OCI-M2 (cell line): ENCODE measurements around the gene FOXF2.

Experiments used
- DNase-seq: peaks from one replicate; lab custom pipeline; 2025; ENCODE audit not compliant: unreplicated experiment; lab: John Stamatoyannopoulos, UW

FOXF2 gene

DNA sequence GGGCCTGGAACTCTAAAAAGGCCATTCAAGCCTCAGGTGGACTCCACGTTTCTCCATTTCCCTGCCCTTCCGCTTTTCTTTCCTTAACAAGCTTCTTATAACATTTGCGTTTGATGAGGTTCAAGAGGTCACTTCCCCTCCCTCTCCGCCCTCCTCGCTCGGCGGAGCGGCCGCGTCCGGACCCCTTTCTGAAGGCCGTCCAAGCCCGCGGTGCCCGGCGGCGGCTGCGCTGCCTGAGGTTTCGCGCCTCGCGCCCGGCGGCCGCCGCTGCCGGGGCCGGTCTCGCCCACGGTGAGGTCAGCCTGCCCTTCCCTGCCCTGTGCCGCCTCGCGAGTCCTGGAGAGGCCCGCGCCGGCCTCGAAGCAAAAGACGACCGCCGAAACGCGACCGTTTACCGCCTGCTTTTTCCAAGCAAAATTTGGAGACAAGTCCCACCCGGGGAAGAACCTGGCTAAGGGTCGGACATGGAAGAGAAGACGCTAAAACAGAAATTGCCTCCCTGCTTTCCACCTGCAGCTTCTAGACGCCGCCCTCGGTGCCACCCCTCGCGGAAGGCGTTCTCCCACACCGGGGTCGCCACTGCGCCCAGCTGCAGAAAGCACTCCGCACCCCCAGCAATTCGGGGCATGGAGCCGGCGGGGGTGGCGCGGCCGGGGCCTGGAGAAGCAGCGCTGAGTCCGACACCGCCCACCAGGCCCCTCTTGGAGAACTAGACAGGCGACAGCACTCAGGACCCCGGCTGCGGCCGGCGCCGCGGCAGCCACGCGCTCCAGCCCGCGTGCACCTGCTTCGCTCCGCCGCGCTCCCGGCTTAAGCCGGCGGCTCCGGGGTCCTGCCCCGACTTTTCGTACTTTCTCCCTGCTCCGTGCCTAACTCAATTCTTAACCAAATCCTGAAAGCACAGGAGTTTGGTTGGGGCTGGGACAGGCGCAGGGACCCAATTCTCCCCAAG, 11.0 kb upstream of the FOXF2 start:
- no peak for DNase-seq

DNA sequence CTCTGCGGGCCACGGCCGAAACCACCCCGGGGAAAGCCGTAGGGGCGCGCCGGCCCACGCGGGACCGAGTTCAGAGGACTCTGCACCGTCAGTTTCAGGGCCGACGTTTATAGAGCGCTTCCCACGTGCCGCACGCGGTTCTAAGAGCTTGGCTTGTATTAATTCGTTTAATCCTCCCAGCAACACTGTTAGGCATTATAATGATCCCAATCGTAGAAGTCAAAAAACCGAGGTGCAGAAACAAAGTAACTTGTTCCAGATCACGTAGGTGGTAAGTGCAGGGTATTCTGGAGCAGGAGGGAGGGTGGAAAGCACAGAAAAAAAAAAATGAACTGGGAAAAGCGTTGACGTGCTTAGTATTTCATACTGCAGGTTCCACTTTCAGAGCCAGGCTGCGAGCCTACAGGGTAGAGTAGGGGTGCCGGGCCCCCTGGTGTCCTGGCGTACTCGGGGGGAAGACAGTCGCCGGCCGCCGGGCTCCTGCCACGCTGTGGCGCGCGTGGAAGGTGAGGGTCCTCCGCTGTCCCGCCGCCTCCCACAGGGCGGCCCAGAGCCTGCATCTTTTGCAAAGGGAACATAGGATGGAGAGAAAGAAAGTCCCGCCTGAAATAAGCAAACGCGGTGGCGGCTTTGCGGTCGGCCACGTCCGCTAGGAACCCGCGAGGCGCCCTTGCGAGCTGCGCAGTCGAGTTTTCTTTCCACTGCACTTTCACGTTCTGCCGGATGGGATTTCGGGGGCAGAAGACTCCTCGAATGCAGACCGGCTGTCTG, 10.2 kb upstream of the FOXF2 start:
- DNase-seq: no peak

DNA sequence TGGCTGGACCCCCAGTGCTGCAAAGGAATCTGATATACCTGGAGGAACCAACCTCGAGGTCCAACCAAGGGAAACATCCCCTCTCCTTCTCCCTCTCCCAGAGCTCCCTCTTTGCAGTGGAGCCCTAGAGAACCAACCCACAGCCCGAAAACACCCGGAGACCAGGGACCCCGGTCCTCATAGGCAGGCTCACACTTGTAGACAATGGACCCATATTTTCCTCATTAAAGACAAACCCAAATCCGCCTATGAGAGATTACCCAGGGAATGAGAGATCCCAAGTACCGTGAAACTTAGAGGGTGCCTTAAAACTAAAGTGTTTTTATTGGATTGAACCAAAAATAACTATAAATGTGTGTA, 9.6 kb upstream of the FOXF2 start:
- DNase-seq: no peak

DNA sequence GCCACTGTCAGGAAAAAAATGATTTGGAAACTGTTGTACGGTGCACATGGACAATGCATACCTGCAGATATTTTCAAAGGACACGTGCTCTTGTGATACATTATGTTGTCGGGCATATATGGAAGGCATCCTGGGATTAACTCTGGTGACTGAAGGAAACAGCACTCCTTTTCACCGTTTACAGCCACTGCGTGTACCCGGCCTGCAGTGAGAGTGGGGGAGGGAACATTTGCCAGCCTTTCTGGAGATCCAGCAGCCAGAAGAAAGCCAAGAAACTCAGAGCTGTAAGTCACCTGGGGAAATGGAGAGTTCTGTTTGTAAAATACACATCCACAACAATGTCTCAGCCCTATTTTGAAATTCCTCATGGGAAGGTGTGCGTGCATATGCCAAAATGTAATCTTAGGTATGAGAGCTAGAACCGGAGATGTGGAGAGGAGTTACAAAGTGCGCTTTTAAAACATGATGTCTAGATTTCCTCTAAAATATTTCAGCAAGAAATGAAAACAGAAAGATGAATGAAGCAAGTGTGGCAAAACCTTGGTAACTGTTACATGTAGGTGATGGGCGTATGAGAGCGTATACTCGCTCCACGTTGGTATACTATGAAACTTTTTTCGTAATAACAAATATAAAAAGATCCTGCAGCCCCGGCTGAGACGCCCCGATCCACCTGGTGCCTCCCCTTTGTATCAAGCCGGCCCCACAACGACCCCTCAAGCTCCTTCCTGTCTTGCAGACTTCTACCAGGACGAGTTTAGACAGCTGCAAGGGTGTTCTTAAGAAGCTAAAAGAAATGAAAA, 8.6 kb upstream of the FOXF2 start:
- no peak for DNase-seq

DNA sequence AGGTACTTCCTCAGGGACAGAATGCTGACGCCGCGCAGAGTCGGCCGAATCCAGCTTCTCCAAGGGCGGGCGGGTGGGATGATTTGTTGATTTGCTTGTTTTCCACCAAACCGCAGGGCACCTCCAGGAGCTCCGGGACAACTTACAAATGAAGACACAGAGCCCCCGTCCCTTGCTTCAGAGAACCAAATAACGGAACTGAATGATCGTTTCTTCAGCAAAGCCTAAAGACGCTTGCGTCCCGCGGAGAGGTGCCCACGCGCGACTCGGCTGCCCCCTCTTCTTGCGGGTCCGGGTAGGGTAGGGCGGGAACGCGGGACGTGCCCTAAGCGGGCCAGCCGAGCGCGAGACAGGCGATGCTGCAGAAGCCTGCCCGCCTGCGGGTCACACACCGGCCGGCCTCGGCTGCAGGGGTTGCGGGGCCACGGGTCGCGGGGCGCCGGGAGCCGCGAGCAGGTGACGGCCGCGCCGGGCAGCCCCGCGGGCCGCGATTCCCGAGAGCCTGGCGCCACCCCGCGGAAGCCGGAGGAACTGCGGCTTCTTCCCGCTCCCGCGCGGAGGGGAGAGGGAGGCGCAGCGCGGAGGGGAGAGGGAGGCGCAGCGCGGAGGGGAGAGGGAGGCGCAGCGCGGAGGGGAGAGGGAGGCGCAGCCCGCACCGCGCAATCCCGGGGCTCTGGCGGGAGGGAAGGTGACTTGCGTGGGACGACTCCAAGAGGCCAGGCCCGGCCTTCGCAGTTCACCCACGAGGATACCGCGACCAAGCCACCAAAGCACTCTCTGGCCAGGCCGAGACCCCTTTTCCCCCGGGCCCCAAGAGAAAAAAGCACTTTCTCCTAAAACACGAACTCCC, 7.7 kb upstream of the FOXF2 start:
- no peak for DNase-seq

DNA sequence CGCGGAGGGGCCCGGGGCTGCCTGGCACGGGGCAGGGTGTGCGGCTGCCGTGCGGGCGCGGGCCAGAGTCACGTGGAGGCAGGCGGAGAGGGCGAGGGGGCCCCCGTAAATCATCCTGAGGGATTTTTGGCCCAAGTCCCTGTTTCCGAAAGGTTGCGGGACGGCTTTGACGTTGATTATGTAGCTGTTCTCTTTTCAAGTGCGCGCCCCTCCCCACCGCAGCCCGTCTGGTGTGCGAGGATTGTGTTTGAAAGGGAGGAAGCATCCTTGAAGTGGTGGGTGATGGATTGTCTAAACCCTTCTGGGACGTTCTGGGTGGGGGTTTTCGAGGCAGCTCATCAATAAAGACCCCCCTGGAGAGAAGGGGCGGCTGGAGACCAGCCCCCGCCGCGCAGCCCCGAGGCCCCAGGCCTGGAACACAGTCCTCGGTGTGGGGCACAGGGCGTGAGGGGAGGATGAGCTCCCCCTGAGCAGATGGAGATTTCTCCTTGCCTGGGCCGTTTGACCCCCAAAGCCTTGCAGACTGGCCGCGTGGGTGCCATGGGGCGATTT, 7.0 kb upstream of the FOXF2 start:
- no peak for DNase-seq

DNA sequence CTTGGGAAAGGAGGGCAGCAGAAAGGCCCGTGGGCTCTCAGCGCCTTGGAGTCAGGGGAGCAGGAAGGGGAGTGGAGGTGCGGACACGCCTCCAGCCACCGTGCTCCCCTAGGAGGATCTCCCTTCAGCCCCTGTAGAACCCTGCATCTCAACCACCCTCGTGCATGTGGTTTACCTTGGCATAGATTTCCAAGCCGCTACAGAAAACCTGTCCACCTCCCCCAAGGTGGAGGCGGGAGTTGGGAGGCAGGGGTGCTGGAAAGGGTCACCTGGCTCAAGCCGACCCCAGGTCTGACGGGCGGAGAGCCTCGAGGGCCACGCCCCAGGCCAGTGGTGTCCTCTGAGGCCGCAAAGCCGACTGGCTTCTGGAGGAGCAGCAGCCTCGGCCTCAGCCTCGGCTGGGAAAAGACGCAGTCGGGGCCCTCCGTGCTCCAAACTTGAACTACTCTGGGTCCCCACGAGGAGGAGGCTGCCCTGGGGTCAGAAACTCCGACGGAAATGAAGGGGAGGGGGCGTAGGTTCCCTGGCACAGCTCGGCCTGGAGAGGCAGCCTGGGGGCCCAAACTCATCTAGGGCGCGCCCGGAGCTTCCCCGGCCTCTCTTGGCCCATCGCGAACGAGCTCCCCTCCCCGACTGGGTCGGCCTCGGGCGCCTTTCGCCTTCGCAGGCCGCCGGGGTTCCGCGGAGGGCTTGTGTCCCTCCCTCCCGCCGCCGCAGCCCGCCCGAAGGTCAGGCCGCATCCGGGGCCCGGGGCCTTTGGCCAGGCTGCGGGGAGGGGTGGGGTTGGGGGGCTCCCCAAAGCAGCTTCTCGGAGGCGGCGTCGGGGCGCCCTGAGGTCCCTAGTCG, 6.3 kb upstream of the FOXF2 start:
- DNase-seq: no peak

DNA sequence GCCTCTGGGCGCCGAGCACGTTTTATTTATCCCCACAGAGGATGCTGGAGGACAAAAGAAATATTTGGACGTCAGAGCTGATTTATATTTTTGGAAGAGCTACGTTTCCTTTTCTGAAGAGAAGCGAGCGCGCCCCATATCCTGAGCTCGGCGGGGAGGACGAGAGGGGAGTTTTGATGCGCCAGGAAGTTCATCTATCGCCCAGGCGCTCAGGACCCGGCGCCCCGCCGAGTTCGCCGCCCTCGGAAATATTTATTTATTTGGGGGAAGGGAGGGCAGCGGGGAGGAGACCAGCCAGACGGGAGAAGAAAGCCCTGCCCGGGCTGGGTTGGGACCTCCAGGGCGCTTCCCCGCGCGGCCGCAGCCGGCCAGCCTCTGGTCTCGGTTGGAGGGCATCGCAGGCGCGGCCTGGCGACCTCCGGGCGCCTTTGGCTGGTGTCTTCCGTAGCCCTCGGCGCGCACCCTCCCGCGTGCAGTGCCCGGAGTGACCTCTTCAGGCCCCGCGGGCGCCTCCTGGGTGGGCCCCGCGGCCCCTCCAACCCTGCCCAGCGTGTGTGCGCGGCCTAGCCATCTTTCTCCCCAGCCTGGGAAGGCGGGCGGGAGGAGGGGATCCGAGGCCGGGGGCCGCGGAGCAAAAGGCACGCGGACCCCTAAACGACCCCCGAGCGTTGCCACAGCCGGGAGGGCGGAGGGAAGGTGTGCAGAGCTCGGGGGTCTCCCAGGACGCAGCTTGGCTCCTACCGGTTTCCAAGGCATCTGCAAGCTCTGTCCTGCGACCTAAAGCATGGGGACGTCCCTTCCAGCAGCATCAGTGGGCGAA, 5.4 kb upstream of the FOXF2 start:
- no peak for DNase-seq

DNA sequence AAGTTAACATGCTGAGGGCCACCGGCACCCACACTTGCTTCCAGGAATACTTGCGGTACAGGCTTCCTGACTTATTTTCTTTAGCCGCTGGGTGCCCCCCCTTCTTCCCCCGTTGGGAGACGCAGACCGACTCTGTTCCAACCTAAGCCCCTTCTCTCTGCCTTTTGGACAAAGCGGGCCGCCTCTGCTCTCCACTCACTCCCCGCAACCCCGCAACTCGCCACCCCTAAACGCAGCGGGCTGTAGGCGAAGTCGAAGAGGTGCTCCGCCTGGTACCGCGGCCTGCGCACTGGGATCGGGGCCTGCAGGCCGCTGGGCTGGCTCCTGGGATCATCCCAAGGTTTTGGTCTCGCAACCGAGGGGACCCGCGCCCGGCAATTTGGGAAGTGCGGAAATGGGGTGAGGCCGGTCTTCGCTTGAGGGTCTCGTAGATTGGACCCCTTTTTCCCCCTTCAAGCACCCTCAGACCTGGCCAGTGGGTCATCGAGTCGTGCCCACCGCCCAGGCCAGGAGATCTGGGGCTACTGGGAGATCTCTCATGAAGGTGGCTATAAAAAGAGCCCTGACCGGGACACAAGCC, 4.7 kb upstream of the FOXF2 start:
- no peak for DNase-seq

DNA sequence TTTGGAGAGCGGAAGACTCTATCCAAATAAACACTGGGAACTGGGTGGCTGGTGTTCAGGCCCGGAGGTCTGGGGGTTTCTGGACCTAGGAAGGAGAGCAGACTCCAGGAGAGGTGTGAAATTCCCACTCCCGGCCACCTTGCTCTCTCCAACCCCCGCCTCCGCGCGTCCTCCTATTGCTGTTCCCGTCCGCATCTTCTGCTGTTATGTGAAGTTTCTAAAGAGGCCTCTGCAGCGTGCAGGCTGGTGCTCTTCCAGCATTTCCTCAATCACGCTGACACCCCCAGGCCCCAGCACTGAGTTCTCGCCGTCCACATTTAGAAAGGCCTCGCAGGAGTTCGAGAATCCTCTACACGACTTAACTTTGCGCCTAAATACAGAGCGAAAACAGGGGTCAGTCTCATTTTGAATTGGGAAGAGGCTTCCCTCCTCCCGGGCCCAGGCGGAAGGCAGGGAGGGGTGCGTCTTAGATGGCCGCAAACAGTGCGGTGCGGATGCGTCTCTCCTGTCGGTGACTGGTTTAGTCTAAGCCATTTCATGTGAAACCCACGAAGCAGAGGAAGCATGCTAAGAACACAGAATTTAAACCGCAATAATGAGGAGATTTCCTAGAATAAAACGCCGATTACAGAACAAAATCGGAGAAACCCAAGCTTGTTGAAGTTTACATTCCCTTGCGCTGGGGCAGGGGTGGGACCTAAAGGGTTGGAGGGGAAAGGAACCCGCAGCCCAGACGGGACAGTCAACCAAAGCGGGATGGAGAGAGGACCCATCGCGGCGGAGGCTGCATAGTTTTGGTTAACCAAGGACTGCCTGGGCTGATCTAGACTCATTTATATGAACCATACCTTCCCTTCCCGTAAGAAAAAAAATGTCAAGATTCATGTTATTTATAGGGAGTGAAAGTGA, 4.0 kb upstream of the FOXF2 start:
- no peak for DNase-seq

DNA sequence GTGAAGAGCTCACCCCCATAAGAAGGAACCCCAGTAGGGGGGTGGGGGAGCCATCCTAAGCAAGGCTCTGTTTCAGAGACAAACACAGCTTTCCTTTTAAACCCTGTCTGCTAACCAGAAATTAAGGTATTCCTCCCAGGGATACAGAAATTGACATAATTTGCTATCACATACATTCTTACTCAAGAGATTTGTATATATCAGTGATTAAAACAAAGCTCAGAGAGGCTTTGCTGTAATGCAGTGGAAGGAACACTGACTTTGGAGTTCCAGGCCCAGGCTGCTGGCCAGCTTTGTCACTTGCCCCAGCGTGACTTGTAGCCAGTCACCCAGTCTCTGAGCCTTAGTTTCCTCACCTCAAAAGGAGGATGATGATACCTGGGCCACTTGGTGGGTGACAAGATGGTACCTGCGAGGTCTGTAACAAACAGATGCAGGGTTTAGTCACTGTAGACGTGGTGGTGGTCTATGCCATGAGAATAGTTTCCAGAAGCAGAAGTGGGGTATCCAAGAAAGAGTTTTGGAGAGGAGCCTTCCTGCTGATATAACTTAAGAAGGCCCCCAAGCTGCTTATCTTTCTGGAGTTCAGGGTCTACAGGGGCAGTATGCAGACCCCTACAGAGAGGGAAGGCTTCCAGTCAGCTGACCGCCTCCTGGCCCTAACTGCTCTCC, 3.2 kb upstream of the FOXF2 start:
- DNase-seq: no peak

DNA sequence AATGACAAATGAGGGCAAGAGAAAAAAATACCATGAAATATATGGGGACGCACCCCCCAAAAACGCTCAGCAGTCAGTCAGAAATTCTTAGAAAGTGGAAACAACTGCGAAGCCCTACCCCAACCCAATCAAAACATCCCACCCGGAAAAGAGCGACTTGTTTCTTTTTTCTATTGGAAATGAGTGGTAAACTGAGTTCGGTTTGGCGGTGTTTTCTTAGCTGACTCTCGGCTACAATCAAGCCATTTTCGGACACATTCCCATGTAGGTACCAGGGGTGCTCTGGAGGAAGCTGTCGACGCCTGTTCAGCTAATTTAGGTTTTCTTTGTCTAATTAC, 1.9 kb upstream of the FOXF2 start:
- DNase-seq: no peak

DNA sequence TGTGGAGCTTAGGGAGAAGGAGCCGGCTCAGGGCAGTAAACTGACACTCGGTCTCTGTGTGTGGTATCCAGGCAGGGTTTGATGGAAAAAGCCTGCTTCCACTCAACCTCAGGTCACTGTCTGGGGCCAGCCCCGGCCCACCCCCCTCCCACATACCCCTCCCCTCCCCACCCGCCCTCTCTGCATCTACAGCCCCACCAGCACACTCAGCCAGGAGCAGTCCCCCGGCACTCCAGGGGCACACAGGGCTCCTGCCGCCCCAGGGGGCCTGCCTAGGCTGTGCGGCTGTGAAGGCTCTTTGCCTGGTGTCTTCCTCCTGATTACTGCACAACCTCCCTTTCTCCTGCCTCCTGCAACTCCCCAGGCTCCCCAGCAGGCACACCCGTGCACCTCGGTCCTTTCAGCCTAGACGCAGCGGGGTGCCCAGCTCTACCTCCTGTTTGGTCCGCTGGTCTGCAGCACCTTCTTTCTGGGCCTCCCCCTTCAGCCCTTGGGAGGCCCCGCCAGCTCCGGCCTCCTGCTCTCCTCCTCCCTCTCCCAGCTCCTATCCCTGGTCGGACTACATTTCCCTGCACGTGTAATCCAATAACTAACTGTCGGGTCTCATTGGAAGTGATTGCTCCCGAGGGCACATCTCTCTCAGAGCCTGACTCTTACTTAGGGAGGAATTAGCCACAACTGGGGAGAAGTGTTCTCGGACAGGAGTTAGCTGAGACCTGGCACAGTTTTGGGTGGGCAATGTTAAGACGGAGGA, 1.3 kb upstream of the FOXF2 start:
- DNase-seq: no peak

DNA sequence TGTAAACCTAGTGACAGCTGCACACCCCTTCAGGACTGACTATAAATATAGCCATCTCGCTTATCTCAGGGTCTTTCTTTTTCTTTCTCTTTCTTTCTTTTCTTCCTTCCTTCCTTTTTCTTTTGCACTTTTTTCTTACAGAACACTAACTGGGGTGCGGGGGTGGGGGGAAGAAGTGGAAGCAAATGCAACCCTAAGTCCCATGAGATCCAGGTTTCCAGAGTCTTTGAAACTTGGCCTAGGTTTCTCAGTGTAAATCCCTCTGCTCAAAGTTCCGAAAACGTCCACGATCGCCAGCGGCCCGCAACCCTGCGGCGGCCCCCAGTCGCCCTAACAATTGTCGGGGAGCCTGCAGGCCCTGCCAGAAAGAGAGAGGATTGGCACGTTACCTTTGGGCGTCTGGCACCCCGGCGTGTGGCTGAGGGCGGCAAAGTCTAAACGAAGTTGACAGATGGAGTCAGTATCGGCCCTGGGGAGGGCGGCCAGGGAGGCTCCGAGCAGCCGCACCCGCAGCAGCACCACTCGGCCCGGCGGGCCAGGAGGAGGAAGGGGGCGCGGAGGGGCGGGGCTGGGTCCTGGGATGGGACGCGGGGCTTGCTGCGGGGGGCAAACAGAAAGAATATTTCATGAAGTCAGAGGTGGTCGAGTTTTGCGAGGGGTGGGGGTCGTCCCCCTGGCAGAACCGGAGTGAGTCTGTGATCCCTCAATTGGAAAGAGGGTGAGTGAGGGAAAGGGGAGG, 577 bp upstream of the FOXF2 start:
- DNase-seq: no peak
